Middle frontal gyrus (tissue), 1 donor: ENCODE data around the gene TMEM250.

ENCODE experiments used
- DNase-seq: peaks from one replicate; pipeline ENCODE4 v3.0.0-alpha.2; 2015; ENCODE audit warnings: low spot score; ENCODE audit errors: extremely low spot score

TMEM250 gene

DNA sequence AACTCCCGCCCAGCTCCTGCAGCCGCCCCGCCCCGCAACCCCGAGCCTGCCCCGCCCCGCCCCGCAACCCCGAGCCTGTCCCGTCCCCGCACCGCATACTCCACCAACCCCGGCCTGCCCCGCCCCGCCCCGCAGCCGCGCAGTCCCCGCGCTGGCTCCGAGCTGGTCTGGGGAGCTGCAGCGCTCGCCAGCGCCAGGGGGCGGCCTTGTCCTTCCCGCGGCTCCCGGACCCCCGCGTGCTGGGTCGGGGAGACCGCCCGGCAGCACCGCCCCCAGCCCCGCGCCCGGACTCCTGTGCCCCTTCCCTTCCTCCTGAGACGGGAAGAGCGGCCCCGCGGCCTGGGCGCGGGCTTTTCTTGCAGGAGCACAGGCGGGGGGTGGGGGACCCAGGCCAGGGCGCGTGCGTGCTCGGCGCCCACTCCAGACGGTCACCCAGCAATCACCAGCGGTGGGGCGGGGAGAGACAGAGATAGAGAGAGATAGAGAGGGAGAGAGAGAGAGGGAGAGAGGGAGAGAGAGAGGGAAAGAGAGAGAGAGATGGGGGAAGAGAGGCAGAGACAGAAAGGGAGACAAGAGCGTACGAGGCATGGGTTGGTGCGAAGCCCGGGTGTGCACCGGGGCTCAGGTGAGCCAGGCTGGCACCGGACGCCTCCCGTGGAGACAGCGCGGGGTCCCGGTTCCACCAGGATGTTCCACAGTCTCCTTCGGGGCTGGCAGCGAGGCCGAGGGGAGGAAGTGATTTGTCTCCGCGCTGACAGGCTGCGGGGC lies 14.7 kb upstream of the TMEM250 start:
- no peak for DNase-seq

DNA sequence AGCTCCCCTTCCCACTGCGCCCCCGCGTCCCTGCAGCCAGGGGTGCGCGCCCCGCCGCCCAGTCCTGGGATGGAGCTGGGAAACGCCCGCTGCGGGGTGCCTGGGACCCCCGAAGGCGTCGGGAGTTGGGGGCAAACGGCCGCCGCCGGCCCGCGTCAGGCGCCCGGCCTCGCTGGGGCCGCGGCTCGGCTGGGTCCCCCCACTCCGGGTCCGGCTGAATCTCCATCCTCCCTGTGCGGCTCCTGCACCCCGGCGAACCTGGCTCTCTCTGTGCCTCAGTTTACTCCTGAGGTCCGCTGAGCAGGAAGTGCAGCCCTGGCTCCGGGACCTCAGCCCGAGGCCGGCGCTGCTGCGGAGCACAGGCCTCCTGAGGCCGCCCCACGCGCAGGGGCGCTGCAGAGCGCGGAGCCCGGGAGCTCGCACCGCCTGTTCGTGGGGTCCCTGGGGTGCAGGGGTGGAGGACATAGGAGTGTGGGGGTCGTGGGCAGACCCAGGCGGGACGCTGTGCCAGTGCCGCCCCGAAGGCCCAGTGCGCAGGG lies 13.9 kb upstream of the TMEM250 start:
- no peak for DNase-seq

DNA sequence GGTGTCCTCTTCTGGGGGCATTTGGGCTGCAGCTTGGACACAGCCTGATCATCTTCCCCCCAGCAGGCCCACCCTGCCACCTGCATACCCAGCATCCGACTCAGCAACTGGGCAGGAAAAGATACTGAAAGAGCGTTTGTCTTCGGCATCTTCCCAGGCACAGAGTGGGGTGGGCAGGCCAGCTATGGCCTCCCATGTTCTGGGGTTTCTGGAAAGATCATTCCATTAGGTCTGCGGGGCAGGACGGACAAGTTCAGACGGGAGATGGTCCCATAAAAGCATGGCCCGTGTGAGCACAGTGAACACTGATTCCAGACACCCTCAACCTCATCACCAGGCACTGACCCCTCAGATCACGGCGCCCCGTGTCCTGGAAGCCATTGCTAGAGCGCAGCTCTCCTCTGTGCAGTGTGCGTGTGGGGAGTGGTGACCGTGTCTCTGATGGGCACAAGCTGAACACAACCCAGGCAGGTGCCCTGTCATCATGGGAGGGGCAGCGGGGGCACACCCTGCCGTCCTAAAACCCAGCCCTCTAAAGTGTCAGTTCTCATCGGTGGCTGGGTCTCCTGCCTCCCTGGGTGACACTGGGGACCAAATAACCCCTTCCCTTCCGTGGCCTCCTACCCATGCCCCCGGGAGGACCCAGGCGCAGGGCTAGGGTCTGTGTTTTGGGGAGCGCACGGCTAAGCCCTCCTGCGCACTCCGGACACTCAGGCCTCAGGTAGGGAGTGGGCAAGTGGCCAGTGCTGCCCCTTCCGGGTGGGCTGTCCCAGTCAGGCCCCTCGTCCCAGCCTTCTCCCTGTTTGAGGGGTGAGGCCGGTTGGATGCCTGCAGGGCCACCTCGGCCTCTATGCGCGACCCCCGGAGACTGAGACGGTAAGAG lies 13.2 kb upstream of the TMEM250 start:
- no peak for DNase-seq

DNA sequence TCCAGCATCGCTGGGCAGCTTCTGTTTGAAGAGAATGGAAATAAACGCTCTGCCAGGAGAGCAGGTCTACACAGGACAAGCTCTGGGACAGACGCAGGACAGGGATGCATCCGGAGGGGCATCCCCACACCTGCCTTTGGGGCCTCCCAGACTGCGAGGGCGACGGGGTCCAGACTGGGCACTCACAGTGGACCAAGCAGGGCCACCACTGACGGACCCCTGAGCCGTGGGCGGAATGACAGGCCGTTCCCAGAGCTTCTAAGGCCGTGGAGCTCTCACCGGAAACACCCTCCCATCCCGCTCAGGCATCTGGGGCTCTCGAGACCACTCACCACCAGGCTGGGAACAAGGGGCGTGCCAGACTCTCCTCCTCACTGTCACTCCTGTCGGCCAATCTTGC lies 10.5 kb upstream of the TMEM250 start:
- no peak for DNase-seq

DNA sequence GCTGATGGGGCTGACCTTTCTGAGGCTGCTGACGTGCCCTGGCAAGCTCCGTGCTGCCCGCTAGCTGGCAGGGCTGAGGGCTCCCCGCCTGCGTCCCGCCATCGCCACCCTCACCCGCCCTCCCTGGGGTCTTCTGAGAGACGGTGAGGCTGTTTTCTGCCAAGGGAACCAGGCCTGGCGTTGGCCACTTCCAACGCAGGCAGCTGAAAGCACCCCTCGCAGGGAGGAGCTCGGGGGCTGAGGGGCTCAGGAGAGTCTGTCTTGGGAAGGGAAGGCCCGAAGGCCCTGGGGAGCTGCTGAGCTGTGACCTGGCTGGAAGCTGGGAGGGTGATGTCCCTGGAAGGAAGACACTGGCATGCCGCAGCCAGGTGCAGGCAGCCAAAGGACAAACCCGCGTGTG lies 9.8 kb upstream of the TMEM250 start:
- no peak for DNase-seq

DNA sequence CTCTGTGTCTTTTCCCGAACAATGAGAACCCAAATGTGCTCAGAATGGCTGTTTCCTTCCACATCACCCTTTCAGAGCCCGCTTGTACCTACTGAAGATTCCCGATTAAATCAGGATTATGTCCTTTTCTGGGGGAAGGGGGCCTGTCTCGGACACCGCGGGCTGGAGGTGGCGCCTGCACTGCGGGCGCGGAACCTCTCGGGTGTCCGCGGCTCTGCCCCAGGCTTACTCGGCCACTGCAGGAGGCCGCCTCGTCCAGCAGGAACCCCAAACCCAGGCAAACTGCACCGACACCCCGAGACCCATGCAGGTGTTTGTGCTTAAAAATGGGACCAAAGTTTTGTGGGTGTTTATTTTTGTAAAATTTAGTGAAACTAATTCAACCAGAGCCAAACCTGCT lies 8.6 kb upstream of the TMEM250 start:
- DNase-seq = no peak

DNA sequence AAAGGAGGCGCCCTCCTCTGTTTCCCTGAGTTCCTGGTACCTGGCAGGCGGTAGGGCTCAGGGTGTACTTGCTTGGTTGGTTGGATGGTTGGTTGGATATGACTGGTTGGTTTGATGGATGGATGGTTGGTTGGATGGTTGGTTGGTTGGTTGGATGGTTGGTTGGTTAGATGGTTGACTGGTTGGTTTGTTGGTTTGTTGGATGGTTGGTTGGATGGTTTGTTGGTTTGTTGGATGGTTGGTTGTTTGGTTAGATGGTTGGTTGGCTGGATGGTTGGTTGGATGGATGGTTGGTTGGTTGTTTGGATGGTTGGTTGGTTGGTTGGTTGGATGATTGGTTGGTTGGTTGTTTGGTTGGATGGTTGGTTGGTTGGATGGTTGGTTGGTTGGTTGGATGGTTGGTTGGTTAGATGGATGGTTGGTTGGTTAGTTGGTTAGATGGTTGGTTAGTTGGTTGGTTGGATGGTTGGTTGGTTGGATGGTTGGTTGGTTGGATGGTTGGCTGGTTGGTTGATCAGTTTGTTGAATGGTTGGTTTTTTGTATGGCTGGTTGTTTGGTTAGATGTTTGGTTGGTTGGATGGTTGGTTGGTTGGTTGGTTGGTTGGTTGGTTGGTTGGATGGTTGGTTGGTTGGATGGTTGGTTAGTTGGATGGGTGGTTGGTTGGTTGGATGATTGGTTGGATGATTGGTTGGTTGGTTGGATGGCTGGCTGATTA lies 6.5 kb upstream of the TMEM250 start:
- DNase-seq = no peak

DNA sequence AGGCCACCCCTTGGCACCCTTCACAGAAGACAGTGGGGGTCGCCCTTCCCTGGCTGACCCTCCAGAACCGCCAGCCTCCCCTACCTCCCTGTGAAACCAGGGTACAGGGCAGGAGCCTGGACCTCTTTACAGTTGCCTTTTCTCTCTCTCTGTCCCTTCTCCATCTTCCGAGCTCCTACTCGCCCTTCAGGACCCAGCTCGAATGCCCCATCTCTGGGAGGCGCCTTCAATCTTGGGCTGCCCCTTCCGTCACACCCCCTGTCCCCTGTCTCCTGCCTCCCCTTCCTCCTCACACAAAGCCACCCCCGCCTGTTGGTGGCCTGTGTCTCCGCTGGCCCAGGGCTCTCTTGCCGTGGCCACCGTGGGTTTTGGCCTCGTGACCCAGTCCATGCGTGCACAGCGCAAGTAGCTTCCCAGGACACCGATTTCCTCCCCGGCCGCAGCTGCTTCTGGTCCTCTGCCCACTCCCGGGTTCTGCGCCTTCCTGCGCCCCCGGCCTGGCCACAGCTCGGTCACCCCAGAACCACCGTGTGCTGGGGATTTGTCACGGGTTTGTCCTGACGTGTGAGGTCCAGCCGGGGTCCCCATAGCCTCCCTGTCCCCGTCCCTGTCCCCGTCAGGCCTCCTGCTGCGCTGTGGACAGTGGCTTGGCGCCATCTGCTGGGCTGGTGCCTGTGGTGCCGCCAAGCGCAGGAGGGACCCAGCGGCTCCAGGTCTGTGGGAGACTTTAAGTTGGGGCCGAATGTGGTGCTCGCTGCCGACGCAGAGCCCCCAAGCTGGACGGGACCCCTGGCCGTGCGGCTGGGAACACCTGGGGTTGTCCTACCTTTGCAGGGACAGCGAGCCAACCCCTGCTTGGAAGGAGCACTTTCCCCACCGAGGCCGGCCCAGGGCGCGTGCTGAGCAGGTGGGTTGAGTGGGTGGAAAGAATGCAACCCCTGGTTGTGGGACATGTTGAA lies 4.0 kb upstream of the TMEM250 start:
- DNase-seq = peak; percentile 49

DNA sequence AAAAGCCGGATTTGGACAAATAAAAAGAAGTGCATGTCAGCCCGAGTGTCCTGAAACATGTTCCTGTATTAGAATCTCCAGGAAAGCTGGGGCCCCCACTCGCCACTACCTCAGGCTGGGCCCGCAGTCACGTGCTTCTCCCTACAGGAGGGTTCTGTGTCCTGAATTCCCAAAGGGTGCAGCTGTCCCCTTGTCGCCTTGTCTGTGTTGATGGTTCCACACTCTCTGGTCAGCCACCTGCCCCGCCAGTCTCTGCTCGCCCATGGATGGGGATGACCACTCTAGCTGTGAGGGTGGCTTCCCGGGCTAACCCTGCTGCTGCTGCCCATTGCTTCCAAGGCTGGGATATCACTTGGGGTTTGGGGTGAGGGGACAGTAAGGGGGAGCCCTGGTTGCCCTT lies 3.1 kb upstream of the TMEM250 start:
- DNase-seq = no peak

DNA sequence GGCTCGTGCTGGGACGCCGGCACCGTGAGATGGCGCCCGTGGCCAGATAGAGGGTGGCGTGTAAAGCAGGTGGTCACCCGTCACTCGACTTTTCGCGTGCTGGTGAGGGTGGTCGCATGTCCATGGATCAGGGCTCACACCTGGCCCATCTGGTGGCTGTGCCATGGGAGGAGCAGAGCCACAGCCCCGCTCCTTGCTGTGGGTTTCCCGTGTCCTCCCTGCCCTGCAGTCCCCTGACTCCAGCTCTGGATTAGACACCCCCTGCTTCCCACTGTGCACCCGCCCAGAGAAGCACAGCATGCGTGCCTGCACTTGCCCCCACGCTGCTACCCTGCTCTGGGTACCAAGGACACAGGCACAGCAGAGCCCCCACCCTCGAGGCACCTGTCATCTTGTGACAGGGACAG lies 1.8 kb upstream of the TMEM250 start:
- DNase-seq = no peak

DNA sequence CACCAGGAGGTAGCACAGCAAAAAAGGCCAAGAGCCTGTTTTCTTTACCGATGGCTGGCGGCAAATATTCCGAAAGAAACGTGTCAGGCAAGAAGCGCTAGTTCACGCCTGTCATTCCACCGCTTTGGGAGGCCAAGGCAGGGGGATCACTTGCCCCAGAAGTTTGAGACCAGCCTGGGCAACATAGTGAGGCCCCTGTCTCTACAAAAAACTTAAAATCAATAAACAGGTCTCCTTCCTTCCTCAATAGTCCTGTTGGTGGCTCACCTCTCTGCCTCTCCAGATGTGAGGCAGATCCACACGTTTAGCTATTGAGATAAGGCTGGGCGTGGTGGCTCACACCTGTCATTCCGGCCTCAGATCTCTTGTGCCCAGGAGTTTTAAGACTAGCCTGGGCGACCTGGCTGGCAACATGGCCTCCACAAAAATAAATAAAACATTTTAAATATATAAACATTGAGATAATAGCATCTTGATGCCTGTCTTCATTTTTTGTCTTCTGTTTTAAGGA lies 1.3 kb upstream of the TMEM250 start:
- DNase-seq = no peak

DNA sequence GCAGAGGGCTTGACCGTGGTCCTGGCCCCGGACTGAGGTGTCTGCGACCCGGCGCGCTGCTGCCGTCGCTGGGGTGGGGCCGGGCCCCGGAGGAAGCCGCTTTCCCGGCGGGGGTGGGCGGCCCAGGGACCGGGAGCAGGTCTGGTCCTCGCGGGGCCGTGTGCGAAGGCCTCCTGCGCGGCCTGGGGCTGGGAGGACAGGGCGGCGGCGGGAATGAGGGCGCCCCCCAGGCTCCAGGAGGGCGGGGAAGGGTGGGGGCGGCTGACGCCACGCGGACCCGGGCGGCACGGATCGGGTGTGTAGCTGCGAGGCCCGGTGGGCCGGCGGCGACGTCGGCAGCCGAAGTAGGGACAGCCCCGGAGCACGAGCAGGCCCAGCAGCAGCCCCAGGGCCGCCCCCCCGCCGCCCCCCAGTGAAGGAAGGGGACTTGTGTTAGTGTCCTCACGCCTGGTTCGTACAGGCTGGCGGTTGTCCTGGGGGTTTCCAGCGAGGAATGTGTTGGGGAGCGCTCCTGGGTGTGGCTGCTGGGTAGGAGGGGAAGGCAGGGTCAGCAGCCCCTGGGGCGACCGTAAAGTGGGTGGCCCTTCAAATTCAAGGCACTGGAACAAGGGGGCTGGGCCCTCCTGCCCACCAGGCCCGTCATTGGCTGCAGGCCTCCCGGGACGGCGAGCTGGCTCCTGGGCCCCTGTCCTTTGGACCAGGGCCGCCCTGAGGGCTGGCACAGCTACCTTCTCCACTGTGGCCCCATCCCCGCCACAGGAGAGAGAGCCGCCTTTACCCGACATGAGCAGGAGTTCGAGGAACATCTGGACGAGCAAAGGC lies 597 bp upstream of the TMEM250 start:
- no peak for DNase-seq

DNA sequence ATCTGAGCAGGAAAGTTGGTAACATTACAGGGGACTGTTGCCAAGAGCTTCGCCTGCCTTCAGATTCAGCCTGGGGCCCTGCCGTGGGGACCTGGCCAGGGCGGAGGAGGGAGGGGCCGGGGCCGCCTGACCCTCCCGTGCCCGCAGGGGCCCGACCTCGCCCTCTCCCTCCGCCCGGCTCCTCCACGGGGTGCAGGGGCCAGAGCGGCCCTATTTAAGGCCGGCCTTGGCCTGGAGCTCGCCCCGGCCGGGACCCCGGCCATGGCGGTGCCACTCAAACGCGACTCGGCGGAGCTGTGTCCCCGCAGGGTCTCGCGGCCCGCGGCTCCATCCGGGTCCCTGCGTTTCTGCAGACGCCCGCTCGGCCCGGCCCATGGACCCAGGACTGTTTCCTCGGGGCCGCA lies 757 bp downstream of the TMEM250 start:
- DNase-seq = no peak

DNA sequence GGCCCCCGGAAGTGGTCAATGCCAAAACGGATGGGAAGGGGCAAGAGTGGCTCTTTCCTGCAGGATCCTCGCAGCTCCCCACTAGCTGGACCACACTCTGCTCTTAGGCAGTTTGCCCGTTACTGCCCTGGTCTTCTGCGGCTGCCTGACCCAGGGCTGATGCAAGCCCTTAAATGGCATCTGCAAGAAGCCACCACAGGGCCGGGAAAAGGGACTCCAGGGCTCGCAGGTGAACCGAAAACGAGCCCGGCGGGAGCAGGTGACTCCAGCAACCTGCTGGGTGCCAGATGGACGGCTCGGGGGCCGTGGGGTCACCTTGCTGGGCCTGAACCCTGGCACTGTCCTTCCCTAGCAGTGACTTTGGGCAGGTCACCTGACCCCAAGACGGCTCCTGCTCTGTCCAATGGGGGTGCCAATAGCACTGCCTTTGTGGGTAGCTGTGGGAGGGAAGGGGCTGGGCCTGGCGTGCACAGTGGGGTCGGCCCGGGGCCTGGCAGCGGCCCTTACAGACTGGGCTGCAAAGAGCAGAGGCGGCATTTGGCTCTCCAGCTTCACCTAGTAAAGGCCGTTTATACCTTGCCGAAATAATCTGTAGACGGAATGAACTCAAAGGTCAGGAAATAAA lies 1.3 kb downstream of the TMEM250 start:
- DNase-seq = no peak

DNA sequence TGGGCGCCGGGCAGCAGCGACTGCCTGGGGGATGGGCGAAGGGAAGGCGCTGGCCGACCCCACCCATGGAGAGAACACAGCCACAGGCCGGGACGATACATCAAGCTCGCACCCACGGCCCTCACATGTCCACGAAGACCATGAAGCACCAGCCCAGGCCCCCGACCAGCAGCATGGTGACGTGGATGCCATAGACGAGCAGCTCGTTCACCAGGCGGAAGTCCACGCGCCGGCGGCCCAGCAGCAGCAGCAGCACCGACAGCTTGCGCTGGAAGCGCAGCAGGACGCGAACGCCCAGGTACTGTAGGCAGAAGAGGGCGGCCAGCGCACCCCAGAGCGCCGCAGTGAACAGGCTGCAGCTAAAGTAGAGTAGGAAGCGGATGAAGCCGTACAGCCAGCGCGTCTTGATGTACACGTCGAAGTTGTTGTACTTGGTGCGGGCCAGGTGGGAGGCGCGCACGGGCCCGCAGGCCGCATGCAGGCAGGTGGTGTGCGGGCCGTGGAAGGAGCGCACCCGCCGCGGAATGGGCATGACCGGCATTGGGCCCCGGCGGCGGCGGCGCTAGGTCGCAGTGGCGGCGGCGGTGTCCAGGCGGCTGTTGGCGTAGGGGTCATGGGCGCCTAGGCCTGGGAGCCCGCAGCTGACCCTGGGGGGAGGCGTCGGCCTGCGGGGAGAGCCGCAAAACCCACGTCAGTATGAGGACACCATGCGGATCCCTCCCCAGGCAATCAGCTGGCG lies 2.1 kb downstream of the TMEM250 start:
- DNase-seq = no peak

DNA sequence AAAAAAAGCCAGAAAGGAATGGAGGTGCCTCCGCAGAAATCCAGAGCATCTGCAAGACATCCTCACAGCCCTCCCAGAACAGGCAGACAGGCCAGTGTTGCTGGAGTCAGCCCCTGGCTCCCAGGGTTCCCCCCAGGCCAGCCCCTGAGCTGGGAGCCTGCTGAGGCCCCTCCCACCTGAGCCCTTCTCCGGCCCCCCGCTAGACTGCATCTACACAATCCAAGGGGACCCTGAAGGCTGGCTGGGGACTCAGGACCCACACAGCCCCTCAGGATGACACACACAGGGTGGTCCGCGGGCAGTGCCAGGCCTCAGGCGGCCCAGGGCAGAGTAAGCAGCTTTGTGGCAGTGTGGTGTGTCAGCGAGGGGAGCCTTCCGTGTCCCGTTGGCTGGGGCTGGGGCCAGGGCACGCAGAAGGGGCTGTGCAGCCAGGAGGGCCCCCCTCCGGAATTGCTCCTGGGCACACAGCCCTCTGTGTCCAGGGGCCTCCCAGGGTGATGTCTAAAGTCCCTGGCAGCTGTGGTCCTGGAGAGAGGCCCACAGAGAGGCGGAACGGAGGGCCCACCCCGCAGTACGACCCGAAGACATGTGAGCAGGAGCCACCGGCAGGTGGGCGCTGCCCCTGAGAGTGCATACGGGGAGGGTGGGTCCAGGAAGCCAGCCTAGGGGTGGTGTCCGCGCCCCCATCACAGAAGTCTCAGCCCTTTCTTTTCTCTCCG lies 2.9 kb downstream of the TMEM250 start:
- no peak for DNase-seq

DNA sequence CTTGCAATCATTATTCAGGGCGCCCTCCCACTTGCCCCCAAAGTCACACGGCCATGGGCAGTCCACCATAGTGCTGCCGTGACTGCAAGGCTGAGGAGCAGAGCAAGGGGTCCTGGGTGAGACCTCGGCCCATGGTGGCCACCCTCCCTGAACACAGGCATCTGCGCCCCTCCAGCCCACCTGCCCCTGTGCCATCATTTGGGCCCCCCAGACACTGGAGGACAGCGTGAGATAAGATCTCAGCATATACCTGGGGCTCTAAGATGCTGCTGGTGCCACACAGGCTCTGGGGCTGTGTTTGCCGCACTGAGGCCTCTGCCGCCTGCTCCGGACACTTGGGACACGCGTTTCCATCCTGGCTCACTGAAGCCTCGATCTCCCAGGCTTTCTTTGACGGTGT lies 3.5 kb downstream of the TMEM250 start:
- DNase-seq = no peak

DNA sequence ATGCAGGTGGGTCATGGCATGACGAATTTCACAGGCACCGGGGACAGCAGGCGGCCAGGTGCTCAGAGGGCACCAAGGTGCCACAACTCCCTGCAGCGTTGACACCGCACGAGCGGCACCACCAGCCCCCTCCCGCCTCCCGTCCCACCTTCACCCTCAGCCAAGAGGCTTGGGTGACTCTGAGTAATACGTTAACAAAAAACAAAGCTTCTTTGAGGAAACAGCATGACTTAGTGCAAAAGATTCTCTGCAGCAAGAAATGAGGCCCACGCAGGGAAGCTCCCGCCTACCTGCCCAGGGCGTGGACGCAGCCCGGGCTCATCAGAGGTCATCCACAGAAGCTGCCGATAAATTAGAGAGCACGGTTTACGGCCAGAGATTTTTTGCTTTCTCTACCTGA lies 4.1 kb downstream of the TMEM250 start:
- no peak for DNase-seq
